HG03175 (cell line): ENCODE measurements around the gene HS6ST2.
"Not testable (repeated sequence)": the region's sequence is repeated elsewhere in the genome, so short reads cannot be mapped to it uniquely, and the experiment has no call there.

ENCODE experiments used
- ATAC-seq: cut with Tn5 transposase; IDR thresholded peaks from one replicate; pipeline ENCODE4 v1.9.1; 2021; ENCODE audit warnings: mild to moderate bottlenecking, moderate library complexity; ENCODE audit not compliant: unreplicated experiment

Gene HS6ST2

DNA sequence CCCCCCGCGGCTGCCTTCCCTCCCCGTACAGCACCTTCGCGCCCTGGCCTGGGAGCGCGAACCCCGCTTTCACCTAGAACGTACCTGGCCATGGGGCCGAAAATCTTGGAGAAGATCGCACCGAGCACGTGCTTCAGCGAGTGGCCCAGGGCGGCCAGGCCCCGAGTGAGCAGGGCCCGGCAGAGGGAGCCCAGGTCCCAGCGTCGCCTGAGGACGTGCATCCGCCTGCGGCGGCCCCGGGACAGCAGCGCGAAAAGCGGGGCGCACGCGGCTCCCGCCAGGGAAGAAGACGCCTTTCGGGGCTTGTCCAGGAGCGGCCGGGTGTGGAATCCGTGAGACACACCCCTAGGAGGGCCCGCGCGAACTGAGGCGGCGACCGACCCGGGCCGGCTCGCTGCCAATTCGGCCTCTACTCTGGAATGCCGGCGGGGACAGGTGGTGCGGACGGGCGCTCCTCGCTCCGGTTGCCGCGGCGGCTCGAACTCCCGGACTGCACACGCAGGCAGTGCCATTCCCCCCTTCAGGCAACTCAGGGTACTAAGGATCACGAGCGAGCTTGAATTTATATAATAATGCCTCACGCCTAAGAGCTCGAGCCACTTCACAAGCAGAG is at the start of gene HS6ST2:
TSS of gene HS6ST2 (minus strand) at position 539 of the 613 bp plus-strand sequence.
- ATAC-seq: no peak

DNA sequence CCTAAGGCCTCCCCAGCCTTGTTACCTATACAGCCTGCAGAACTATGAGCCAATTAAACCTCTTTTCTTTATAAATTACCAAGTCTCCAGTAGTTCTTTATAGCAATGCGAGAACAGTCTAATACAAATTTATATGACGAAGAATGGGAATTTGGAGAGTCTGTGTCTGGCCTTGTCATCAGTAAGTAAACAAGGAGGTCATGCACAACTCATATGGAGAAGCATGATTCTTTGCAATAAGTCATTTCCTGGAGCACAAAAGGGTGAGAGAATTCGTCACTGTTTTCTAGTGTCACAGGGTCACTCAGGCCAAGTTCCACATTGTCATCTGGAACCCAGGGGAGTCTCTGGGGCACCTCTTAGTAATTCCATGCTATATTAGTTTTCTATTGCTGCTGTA is 49.0 kb upstream of the HS6ST2 start:
- ATAC-seq: no peak

GRCh38 chrX:133005616-133006015 is 47.2 kb upstream of the HS6ST2 start:
- ATAC-seq: no peak

- no peak for ATAC-seq
These were observed 46.6 kb upstream of the HS6ST2 start for GRCh38 chrX:133005042-133005441.

GRCh38 chrX:132999209-132999608 is 40.8 kb upstream of the HS6ST2 start:
- ATAC-seq: no peak

DNA sequence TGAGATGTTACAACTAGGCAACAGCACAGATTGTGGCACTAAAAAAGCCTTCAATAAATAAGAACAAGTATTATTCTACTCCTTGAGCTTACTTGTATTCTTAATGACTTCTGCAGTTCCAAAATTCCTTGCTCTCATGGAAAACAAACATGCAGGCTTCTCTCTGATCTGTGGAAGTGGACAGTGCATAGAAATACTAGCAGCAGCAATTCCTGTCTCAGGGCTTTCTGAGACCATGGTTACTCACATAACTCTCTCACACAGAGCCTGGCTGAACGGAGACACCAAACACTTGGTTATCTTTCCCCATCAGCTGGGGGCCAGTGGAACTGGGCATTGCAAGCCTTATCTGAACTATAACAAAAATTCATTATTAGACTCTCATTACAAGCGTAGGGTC is 32.4 kb upstream of the HS6ST2 start:
- ATAC-seq: no peak

- ATAC-seq: no peak
These were observed 28.1 kb upstream of the HS6ST2 start for GRCh38 chrX:132986556-132986955.

GRCh38 chrX:132984058-132984650 is 25.7 kb upstream of the HS6ST2 start:
- ATAC-seq: no peak

DNA sequence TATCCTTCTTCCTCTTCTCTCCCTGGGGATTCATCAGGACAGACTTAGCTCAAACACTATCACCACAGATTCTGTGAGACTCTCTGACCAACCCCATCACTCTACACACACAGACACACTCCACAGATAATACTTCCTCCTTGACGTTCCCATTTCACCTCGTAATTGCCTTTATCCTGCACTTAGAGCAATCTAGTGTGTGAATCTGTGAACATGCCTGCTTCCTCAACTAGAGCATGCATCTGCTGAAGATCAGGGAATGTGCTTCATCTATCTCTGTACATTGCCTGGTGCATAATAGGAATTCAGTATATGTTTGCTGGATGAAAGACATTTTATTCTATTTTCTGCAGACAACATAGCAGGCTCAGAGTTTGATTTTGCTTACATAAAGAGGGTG is 25.1 kb upstream of the HS6ST2 start:
- ATAC-seq: no peak

GRCh38 chrX:132980035-132980434 is 21.6 kb upstream of the HS6ST2 start:
- ATAC-seq: not testable (repeated sequence)

DNA sequence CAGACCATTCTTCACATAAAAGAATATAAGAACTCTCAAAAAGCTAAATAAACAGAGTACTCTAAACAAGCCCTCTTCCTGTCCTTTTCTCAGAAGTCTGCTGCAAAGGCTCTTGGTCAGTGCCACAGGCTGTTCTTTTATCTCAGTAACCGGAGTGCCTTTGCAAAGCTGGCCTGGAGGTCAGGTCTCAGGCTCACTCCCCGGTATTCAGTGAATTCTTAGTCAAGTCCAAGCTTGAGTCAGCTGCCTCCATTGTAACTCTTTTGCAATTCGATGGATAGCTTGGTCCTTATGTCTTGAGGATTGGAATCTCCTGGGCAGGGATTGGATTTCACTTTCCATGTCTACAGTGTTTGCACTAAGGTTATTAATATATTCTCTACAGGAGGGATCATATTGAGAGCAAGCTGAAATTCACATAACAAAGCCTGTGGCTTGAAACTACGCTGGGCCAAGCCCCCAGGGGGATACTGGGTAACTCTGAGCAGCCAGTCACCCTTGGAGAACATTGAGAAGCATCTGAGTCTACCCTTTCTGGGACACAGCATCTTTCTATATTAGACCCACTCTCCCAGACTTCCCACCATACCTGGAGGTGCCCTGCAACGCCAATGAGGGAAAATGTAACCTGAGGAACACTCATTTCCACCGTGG is 10.0 kb upstream of the HS6ST2 start:
- no peak for ATAC-seq

- no peak for ATAC-seq
These were observed 8.6 kb upstream of the HS6ST2 start for GRCh38 chrX:132967049-132967448.

GRCh38 chrX:132965461-132965860 is 7.0 kb upstream of the HS6ST2 start:
- no peak for ATAC-seq

- ATAC-seq: no peak
These were observed 3.1 kb upstream of the HS6ST2 start for GRCh38 chrX:132961511-132961910.

DNA sequence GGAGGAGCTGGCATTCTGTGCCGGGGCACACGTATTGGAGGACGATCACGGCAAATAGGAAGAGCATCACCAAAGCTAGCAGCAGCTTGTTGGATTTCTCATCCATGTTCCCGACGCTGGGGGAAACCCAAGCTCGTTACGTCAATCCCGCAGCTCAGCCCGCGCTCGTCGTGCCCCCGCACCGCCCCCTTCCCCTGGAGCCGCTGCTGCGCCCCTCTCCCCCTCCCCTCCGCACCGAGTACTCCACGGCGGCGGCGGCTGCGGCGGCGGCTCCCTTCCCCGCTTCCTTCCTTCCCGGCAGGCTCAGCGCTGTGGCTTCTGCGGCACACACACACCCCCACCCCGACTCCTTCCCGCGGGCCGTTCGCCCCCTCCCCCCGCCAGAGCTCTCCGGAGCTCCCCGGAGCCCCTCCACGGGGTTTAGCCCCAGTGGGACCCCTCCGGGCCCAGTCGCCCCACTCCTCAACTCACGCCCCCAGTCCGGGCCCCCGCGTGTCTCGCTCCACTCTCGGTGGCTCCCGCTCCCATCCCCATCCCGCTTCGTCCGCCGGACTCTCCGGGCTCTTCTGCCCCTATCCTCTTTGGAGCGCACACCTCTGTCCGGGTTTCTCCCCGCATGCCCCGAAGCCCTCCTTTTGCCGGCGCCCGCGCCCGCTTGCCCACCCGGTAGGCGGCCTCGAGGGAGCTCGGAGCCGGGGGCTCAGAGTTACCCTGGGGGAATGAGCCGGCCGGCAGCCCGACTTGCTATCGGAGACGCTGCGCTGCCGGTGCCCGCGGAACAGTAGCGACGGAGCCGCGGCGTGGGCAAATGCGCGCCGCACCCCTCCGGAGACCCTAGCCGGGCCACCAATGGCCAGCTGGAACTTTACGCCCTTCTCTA is 978 bp downstream of the HS6ST2 start:
- no peak for ATAC-seq

- no peak for ATAC-seq
These were observed 1.8 kb downstream of the HS6ST2 start for GRCh38 chrX:132956421-132957210.

- ATAC-seq: no peak
These were observed 2.7 kb downstream of the HS6ST2 start for GRCh38 chrX:132955690-132956089.

GRCh38 chrX:132954323-132954722 is 4.1 kb downstream of the HS6ST2 start:
- no peak for ATAC-seq

DNA sequence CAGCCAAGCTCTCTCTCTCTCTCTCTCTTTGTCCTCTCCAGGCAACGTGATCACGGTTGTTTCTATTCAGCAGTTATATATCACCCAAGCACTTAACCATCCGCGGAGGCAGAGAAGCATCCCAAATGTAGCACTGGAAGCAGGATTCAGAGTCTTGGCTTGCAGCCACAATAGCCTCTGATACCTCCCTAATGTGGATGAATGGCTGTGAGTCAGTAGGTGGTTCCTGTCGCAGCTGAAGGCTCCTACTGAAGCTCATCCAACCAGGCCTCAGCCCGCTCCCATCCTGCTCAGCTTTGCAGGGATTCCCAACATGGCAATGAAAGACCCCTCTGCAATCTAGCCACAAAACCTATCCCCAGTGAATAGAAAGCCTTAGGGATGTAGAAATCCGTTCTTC is 5.1 kb downstream of the HS6ST2 start:
- ATAC-seq: no peak

- ATAC-seq: no peak
These were observed 9.7 kb downstream of the HS6ST2 start for GRCh38 chrX:132948648-132949260.
